ENCODE results near the gene SHISA6. TPM values are rescaled to one million over a fixed set of nuclear protein-coding genes. Genes with fewer than 3 reads are reported as not detected.

The SHISA6 gene
- total RNA-seq, 1 experiment from 2014 or later: not detected

GRCh38 chr17:11332706-11333105 is 91.7 kb downstream of the SHISA6 start:
- no peaks in the 10 kb centered on the region for H3K27me3 ChIP-seq (ENCODE audit: control insufficient read depth, insufficient read depth, low read length)
- intact Hi-C loops (cut with micrococcal nuclease; ENCODE audit: unreplicated experiment) (no loop called here), in situ Hi-C loops (cut with HindIII; ENCODE audit: low pct_unique_long_range_greater_than_20kb, low sequenced_read_pairs) (no loop called here)
- TF ChIP-seq POLR2AphosphoS5 (IDR thresholded peaks at IDR 0.05; ENCODE audit: low read depth, low read length) (no peak), CTCF (IDR thresholded peaks at IDR 0.05) (no peak), REST (IDR thresholded peaks at IDR 0.05; ENCODE audit: insufficient read depth in 1 of 2, low read depth in 2 of 2, low read length in 1 of 2) (no peak), TCF7L2 (IDR thresholded peaks at IDR 0.05; ENCODE audit: low read depth, low read length) (no peak), SIN3A (IDR thresholded peaks at IDR 0.05; ENCODE audit: borderline replicate concordance, insufficient read depth, low read depth, low read length) (no peak)
- DNase-seq (ENCODE audit: low read depth, low spot score): no peak
- ChIA-PET CTCF (no interaction called here), POLR2A (no interaction called here)
- no peak for ATAC-seq
- H3K4me1 ChIP-seq (ENCODE audit: control insufficient read depth, insufficient read depth, low read length): no peaks in the 10 kb centered on the region
- H3K27ac ChIP-seq (ENCODE audit: low read length): no peak overlapping the region
- no peaks in the 10 kb centered on the region for H3K9me3 ChIP-seq (ENCODE audit: control insufficient read depth, insufficient read depth, low read depth, low read length)
- no peak overlapping the region for H3K4me3 ChIP-seq (ENCODE audit: low read depth in 2 of 2, low read length in 2 of 2)
- no peaks in the 10 kb centered on the region for H3K36me3 ChIP-seq (ENCODE audit: control insufficient read depth, insufficient read depth, low read length)
- BruUV-seq (replicated peaks): no TSS peak

- ATAC-seq (no peak), DNase-seq (ENCODE audit: low read depth, low spot score) (no peak)
- Histone ChIP-seq H3K9me3 (ENCODE audit: control insufficient read depth, insufficient read depth, low read depth, low read length) (no peaks in the 10 kb centered on the region), H3K27ac (ENCODE audit: low read length) (no peak overlapping the region), H3K27me3 (ENCODE audit: control insufficient read depth, insufficient read depth, low read length) (no peaks in the 10 kb centered on the region), H3K36me3 (ENCODE audit: control insufficient read depth, insufficient read depth, low read length) (no peaks in the 10 kb centered on the region), H3K4me3 (ENCODE audit: low read depth in 2 of 2, low read length in 2 of 2) (no peak overlapping the region), H3K4me1 (ENCODE audit: control insufficient read depth, insufficient read depth, low read length) (no peaks in the 10 kb centered on the region)
- intact Hi-C loops (cut with micrococcal nuclease; ENCODE audit: unreplicated experiment) (no loop called here), in situ Hi-C loops (cut with HindIII; ENCODE audit: low pct_unique_long_range_greater_than_20kb, low sequenced_read_pairs) (no loop called here)
- ChIA-PET POLR2A (no interaction called here), CTCF (no interaction called here)
- no peak for TF ChIP-seq POLR2AphosphoS5 (IDR thresholded peaks at IDR 0.05; ENCODE audit: low read depth, low read length)
- TF ChIP-seq SIN3A (IDR thresholded peaks at IDR 0.05; ENCODE audit: borderline replicate concordance, insufficient read depth, low read depth, low read length): no peak
- TF ChIP-seq REST (IDR thresholded peaks at IDR 0.05; ENCODE audit: insufficient read depth in 1 of 2, low read depth in 2 of 2, low read length in 1 of 2): no peak
- no peak for TF ChIP-seq TCF7L2 (IDR thresholded peaks at IDR 0.05; ENCODE audit: low read depth, low read length)
- TF ChIP-seq CTCF (IDR thresholded peaks at IDR 0.05): no peak
- BruUV-seq (replicated peaks): no TSS peak
Observed at GRCh38 chr17:11334493-11334892, 93.5 kb downstream of the SHISA6 start.

Data from Panc1 (cell line).